ENCODE results near the gene MCHR1.

Gene MCHR1

DNA sequence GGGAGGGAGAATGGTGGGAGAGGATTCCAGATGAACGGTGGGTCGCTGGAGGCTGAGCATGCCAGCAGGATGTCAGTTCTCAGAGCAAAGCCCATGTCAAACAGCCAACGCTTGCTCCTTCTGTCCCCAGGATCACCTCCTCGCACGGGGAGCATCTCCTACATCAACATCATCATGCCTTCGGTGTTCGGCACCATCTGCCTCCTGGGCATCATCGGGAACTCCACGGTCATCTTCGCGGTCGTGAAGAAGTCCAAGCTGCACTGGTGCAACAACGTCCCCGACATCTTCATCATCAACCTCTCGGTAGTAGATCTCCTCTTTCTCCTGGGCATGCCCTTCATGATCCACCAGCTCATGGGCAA, 1.5 kb downstream of the MCHR1 start:
- TF ChIP-seq, protein P1, sequence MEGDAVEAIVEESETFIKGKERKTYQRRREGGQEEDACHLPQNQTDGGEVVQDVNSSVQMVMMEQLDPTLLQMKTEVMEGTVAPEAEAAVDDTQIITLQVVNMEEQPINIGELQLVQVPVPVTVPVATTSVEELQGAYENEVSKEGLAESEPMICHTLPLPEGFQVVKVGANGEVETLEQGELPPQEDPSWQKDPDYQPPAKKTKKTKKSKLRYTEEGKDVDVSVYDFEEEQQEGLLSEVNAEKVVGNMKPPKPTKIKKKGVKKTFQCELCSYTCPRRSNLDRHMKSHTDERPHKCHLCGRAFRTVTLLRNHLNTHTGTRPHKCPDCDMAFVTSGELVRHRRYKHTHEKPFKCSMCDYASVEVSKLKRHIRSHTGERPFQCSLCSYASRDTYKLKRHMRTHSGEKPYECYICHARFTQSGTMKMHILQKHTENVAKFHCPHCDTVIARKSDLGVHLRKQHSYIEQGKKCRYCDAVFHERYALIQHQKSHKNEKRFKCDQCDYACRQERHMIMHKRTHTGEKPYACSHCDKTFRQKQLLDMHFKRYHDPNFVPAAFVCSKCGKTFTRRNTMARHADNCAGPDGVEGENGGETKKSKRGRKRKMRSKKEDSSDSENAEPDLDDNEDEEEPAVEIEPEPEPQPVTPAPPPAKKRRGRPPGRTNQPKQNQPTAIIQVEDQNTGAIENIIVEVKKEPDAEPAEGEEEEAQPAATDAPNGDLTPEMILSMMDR (conservative IDR thresholded peaks at IDR 0.05; ENCODE audit: low read length): no peak
- H3K4me3 ChIP-seq (ENCODE audit: low read length): no peak overlapping the region
- DNase-seq (ENCODE audit: low read depth): no peak

DNA sequence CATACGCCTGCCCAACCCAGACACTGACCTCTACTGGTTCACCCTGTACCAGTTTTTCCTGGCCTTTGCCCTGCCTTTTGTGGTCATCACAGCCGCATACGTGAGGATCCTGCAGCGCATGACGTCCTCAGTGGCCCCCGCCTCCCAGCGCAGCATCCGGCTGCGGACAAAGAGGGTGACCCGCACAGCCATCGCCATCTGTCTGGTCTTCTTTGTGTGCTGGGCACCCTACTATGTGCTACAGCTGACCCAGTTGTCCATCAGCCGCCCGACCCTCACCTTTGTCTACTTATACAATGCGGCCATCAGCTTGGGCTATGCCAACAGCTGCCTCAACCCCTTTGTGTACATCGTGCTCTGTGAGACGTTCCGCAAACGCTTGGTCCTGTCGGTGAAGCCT, 2.2 kb downstream of the MCHR1 start:
- TF ChIP-seq, protein P1 (conservative IDR thresholded peaks at IDR 0.05; ENCODE audit: low read length): no peak
- DNase-seq (ENCODE audit: low read depth): no peak
- no peak overlapping the region for H3K4me3 ChIP-seq (ENCODE audit: low read length)

DNA sequence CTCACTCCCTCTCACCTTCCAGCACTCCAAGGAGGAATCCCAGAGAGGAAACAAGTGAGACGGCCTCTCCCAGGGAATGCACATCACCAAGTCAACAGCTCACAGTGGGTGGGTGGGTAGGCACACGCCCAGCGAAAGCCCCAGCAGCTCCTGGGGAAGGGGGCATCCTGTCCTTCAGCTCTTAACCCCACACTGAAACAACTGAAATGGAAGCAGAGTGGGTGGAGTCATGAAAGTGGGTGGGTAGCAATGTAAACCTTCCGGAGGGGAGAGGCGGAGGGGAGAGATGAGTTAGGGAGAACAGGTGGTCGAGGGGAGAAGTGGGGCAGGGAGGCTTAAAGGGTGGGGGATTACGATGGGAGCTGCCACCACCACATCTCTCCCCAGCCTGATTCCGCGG, 5.4 kb downstream of the MCHR1 start:
- no peak overlapping the region for H3K4me3 ChIP-seq (ENCODE audit: low read length)
- no peak for DNase-seq (ENCODE audit: low read depth)
- TF ChIP-seq, protein P1 (conservative IDR thresholded peaks at IDR 0.05; ENCODE audit: low read length): no peak

DNA sequence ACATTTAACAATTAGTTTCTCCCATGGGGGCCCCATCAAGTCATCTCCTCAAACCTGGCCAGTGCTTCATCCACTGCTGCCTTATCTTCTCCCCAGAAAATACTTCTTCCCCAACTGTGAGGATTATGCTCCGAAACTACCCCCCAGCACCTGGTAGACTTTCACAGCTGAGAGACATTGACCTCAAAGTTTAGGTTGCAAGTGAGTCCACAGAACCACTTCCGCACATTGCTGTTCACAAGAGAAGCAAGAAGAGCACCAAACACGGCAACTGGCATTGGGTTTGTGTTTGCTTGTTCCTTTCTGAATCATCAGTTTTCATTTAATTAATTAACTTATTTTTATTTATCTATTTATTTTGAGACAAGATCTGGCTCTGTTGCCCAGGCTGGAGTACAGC, 6.1 kb downstream of the MCHR1 start:
- H3K4me3 ChIP-seq (ENCODE audit: low read length): no peak overlapping the region
- TF ChIP-seq, protein P1 (conservative IDR thresholded peaks at IDR 0.05; ENCODE audit: low read length): no peak

DNA sequence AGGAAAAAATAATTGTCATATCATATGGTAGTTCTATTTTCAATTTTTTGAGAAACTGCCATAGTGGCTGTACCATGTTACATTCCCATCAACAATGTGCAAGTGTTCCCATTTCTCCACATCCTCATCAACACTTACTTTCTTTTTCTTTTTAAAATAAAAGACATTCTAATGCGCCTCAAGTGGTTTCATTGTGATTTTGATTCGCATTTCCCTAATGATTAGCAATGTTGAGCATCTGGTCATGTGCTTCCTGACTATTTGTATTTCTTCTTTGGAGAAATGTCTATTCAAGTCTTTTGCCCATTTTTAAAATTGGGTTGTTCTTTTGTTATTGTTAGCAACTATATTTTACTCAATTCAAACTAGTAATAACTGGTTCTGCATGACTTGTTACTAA, 8.4 kb downstream of the MCHR1 start:
- TF ChIP-seq, protein P1 (conservative IDR thresholded peaks at IDR 0.05; ENCODE audit: low read length): no peak
- no peak overlapping the region for H3K4me3 ChIP-seq (ENCODE audit: low read length)
- DNase-seq (ENCODE audit: low read depth): no peak

More for the DNA sequence above, 6.1 kb downstream of the MCHR1 start:
- no peak for DNase-seq (ENCODE audit: low read depth)

DNA sequence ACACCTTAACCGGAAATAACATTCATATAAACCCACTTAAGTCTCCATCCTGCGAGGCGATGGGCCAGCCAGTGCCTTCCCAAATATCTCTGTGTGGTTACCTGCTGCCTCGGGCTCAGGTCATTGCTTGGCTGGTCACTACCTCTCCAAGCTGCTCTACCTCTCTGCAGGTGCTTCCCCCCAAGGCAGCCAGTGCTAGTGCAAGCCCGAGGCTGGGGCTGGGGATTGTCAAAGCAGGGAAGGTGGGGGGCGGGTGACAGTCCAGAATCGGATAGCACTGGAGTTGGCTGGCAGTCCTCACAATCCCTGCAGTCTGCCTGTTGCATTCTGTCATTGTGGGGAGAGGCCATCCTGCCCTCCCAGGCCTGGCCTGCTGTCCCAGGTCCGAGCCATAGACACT, 11.1 kb downstream of the MCHR1 start:
- no peak overlapping the region for H3K4me3 ChIP-seq (ENCODE audit: low read length)
- TF ChIP-seq, protein P1 (conservative IDR thresholded peaks at IDR 0.05; ENCODE audit: low read length): no peak
- no peak for DNase-seq (ENCODE audit: low read depth)

DNA sequence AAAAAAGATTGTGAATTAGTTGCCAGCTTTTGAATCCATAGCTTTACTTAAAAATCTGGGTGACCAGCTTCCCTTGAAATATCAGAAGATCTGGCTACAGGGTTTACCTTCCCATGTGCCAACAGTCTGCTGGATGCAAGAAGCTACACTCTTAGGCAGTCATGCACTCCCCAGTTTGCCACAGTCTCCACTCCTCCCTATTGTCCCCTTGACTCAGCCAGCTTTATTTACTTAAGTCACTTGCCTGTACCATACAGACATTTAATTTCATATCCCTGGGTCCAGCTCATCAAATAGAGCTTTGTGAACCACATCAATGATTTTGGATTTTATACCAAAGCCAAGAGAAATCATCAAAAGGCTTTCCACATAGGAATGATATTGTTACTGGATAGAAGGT, 12.2 kb downstream of the MCHR1 start:
- DNase-seq (ENCODE audit: low read depth): no peak
- TF ChIP-seq, protein P1 (conservative IDR thresholded peaks at IDR 0.05; ENCODE audit: low read length): no peak
- H3K4me3 ChIP-seq (ENCODE audit: low read length): no peak overlapping the region

All from AG10803 (cell line).